ENCODE results near the gene SSRP1. TPM values are rescaled to one million over a fixed set of nuclear protein-coding genes. Genes with fewer than 3 reads are reported as not detected.

Gene SSRP1
- total and polyA plus RNA-seq, 7 donors, result 30.5 to 91.3 (median 54.6) TPM

- no peak for DNase-seq
- peaks cover 33 to 74% (median 38%) of the 10 kb centered on the region in 4 donors for H3K36me3 ChIP-seq
- peaks cover 0 to 54% (median 41%) of the 10 kb centered on the region in 4 donors for H3K4me1 ChIP-seq
- TF ChIP-seq CTCF (IDR thresholded peaks at IDR 0.05) (no peak), EP300 (IDR thresholded peaks at IDR 0.05) (no peak), POLR2AphosphoS5 (IDR thresholded peaks at IDR 0.05) (no peak), POLR2A (IDR thresholded peaks at IDR 0.05) (no peak)
- intact Hi-C loops (cut with DNase I), result no loop called here
- peak overlapping the region in 3 of 4 donors; percentile 31 to 50 (median 34) for H3K27ac ChIP-seq
- 77 to 82% methylated on average over 3 of the region's 3 CpGs for WGBS, 2 donors
- H3K27me3 ChIP-seq, result no peaks in the 10 kb centered on the region
- H3K9me3 ChIP-seq, result no peaks in the 10 kb centered on the region
- no peak overlapping the region for H3K4me3 ChIP-seq
Measured at GRCh38 chr11:57316017-57316416, 19.7 kb downstream of the SSRP1 start.

GRCh38 chr11:57315491-57315890 is 20.2 kb downstream of the SSRP1 start:
- WGBS, 2 donors, result 30 to 58% methylated on average over 8 of the region's 8 CpGs
- no peaks in the 10 kb centered on the region for H3K27me3 ChIP-seq
- H3K36me3 ChIP-seq, result peaks cover 33 to 68% (median 38%) of the 10 kb centered on the region in 4 donors
- no peak for TF ChIP-seq POLR2A (IDR thresholded peaks at IDR 0.05)
- no peak for TF ChIP-seq EP300 (IDR thresholded peaks at IDR 0.05)
- no peak for TF ChIP-seq CTCF (IDR thresholded peaks at IDR 0.05)
- H3K27ac ChIP-seq, result peak overlapping the region in 3 of 4 donors; percentile 31 to 50 (median 34)
- intact Hi-C loops (cut with DNase I), result no loop called here
- H3K9me3 ChIP-seq, result no peaks in the 10 kb centered on the region
- no peak overlapping the region for H3K4me3 ChIP-seq
- DNase-seq, result no peak
- peaks cover 0 to 58% (median 42%) of the 10 kb centered on the region in 4 donors for H3K4me1 ChIP-seq

GRCh38 chr11:57314221-57314973 is 21.3 kb downstream of the SSRP1 start:
- intact Hi-C loops (cut with DNase I), result no loop called here
- TF ChIP-seq POLR2AphosphoS5 (IDR thresholded peaks at IDR 0.05) (no peak), CTCF (IDR thresholded peaks at IDR 0.05) (no peak), EP300 (IDR thresholded peaks at IDR 0.05) (no peak), POLR2A (IDR thresholded peaks at IDR 0.05) (no peak)
- Histone ChIP-seq H3K36me3 (peaks cover 35 to 68% (median 40%) of the 10 kb centered on the region in 4 donors), H3K4me1 (peaks cover 0 to 58% (median 48%) of the 10 kb centered on the region in 4 donors), H3K4me3 (no peak overlapping the region), H3K27ac (no peak overlapping the region), H3K27me3 (no peaks in the 10 kb centered on the region), H3K9me3 (no peaks in the 10 kb centered on the region)
- WGBS, 2 donors, result 78 to 89% methylated on average over 15 of the region's 15 CpGs
- peak; percentile 60 for DNase-seq

- DNase-seq, result no peak
- Histone ChIP-seq H3K36me3 (peaks cover 38 to 73% (median 40%) of the 10 kb centered on the region in 4 donors), H3K27me3 (no peaks in the 10 kb centered on the region), H3K4me1 (peaks cover 0 to 63% (median 52%) of the 10 kb centered on the region in 4 donors), H3K27ac (peak overlapping the region in 2 of 4 donors; percentile 13 to 90), H3K9me3 (no peaks in the 10 kb centered on the region), H3K4me3 (no peak overlapping the region)
- TF ChIP-seq POLR2AphosphoS5 (IDR thresholded peaks at IDR 0.05), result no peak
- TF ChIP-seq EP300 (IDR thresholded peaks at IDR 0.05), result no peak
- no peak for TF ChIP-seq CTCF (IDR thresholded peaks at IDR 0.05)
- TF ChIP-seq POLR2A (IDR thresholded peaks at IDR 0.05), result no peak
- intact Hi-C loops (cut with DNase I), result no loop called here
- 81 to 82% methylated on average over 8 of the region's 8 CpGs for WGBS, 2 donors
Measured at GRCh38 chr11:57313788-57314135, 21.9 kb downstream of the SSRP1 start.
